Choroid plexus epithelial cell (primary cell): ENCODE data around the gene TMPRSS4.

Experiments used
- DNase-seq: peaks from one replicate; pipeline ENCODE4 v3.0.0-alpha.2; 2010; ENCODE audit warnings: low read depth
- H3K4me3 ChIP-seq: 2 replicates; pipeline ENCODE4 v1.5.1; 2011; ENCODE audit warnings: low read depth, mild to moderate bottlenecking, control low read depth, low read length, moderate library complexity
- TF ChIP-seq, protein P1 (sequence below): conservative IDR thresholded peaks from 2 replicates; pipeline ENCODE4 v1.5.1; 2011; ENCODE audit warnings: low read depth, mild to moderate bottlenecking, control low read depth, inconsistent platforms, low read length, moderate library complexity

Gene TMPRSS4

DNA sequence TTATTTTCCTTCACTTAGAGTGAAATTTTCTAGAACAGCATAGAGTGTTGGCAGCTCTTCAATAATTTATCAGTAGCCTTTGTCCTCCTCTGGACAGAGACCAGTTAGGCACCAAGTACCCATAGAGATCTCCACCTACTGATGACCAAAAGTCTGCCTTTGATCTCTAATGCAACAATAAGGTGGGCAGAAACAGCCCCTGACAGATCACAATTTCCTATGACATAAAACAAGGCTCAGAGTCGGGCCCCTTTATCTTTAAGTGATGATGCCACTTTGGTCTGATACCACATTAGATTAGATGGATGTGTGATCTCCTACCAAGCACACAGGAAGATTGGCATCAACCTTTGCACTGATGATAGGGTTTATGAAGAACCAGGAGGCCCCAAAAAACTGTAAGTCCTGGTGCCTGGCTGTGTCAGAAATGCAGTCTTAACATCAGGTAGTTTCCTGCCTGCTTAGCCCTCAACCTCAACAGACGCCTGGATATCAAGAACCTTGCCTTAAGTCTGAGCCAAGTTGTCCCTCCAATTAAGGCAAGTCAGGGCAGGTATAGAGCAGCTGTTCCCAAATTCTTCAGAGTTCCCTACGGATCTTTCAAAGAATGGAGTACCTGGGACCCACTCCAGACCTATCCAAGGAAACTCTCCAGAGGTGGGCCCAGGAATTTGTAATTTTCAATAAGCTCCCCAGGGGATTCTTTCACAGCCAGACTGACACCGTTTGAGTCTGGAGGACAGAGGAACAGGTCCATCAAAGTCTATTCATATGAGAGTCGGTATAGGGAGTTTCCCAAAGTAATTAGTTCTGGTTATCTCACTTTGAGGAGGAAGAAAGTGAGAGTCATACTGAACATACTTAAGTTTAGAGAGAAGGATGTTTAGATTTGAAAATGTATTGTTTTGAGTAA, 30.6 kb upstream of the TMPRSS4 start:
- H3K4me3 ChIP-seq, result no peak overlapping the region
- TF ChIP-seq, protein P1, sequence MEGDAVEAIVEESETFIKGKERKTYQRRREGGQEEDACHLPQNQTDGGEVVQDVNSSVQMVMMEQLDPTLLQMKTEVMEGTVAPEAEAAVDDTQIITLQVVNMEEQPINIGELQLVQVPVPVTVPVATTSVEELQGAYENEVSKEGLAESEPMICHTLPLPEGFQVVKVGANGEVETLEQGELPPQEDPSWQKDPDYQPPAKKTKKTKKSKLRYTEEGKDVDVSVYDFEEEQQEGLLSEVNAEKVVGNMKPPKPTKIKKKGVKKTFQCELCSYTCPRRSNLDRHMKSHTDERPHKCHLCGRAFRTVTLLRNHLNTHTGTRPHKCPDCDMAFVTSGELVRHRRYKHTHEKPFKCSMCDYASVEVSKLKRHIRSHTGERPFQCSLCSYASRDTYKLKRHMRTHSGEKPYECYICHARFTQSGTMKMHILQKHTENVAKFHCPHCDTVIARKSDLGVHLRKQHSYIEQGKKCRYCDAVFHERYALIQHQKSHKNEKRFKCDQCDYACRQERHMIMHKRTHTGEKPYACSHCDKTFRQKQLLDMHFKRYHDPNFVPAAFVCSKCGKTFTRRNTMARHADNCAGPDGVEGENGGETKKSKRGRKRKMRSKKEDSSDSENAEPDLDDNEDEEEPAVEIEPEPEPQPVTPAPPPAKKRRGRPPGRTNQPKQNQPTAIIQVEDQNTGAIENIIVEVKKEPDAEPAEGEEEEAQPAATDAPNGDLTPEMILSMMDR, result no peak
- no peak for DNase-seq

DNA sequence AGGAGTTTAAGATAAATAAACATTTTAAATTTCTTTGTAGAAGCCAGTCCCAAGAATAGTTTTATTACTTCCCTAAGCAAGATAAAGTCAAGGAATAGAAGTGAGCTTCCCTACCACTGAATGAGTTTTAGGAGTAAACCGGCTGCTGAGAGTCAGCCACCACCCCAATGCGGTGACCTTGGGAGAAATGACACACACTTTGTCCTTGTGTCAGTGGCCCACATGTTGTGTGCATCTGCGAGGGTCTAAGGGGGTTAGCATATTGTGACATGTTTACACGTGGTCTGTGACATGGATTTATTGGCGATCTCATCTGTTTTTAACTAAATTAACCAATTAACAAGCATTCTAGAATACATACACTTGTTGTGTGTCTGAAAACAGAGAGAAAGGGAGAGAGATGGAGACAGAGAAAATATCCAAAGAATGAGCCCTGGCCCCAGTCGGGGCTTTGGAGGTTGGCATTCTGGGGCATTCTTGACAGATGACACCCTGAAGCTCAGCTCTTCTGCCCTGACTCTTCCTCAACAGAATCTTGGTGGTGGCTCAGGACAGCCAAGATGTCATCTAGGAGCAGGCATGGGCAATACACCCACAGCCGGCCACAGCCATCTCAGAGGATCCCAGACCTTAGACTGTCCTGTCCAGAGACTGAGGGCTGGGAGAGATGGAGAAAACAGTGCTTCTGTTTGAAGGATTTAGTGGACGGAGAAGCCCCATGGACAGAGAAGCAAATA, 29.7 kb upstream of the TMPRSS4 start:
- TF ChIP-seq, protein P1, result no peak
- no peak overlapping the region for H3K4me3 ChIP-seq
- DNase-seq, result no peak

DNA sequence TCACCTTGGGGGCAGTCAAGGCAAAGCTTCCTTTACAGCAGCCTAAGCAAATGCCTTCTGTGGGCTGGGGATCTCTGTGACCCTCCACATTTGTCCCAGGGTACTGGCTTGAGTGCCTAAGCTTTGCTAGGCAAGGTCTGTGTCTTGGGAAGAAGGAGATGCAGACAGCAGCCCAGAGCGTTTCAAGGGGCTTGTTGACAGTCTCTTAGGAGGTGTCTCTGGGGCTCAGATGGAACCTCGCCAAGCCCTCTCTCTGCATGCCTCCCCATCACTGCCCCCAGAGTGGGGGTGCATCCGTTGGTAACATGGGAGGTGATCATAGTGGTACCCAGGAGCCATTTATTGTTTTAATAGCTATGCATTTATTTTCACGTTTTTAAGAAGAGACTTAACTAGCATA, 29.1 kb upstream of the TMPRSS4 start:
- H3K4me3 ChIP-seq, result no peak overlapping the region
- TF ChIP-seq, protein P1, result no peak
- no peak for DNase-seq

DNA sequence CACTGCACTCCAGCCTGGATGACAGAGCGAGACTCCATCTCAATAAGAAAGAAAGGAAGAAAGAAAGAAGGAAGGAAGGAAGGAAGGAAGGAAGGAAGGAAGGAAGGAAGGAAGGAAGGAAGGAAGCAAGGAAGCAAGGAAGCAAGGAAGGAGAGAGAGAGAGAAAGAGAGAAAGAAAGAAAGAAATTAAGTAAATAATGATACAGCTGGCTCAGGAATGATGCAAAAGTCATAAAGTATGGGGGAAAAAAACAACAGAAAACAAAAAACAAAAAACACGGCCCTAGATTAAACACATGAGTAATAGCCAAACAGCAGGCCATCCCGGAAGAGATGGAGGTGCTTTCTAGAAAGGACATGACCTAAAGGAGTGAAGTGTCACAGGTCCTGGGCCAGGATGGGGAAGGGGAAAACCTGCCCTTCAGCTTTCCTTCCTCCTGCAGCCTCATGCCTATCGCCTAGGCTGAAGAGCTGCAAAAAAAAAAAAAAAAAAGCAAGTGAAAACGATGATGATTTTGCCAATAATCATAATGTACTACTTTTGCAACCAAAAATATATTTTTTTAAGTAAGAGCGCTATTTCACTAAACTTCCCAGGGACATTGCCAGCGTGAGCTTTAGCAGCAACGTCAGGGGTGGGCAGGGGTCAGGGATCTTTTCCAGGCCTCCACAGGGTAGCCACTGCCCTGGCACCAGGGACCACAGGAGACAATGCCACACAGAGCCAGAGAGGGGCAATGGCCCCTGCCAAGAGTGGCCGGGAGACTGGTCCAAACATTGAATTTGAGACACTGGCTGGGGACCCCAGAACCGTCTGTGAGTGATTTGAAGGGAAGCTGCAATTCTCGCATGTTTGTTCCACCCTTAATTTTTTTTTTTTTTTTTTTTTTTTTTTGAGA, 28.2 kb upstream of the TMPRSS4 start:
- no peak for DNase-seq
- TF ChIP-seq, protein P1, result no peak
- no peak overlapping the region for H3K4me3 ChIP-seq

DNA sequence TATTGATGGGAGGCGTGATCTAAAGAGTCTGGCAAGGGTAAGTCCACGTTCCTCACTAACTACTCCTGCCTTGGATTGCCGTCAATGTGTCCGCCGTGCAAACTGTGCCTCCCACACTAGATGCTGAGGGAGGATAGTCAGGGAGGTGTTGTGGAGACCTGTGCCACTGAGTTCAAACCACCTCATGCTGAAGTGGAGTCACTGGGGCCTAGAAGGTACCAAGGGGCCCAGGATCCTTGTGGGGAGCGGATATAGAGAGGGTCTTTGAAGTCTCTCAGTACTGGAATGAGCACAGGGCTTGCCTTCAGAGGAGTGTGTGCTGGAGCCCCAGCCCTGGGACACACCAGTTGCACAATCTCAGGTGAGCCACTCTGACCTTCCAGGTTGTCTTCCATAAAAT, 27.1 kb upstream of the TMPRSS4 start:
- TF ChIP-seq, protein P1, result no peak
- DNase-seq, result no peak
- no peak overlapping the region for H3K4me3 ChIP-seq

DNA sequence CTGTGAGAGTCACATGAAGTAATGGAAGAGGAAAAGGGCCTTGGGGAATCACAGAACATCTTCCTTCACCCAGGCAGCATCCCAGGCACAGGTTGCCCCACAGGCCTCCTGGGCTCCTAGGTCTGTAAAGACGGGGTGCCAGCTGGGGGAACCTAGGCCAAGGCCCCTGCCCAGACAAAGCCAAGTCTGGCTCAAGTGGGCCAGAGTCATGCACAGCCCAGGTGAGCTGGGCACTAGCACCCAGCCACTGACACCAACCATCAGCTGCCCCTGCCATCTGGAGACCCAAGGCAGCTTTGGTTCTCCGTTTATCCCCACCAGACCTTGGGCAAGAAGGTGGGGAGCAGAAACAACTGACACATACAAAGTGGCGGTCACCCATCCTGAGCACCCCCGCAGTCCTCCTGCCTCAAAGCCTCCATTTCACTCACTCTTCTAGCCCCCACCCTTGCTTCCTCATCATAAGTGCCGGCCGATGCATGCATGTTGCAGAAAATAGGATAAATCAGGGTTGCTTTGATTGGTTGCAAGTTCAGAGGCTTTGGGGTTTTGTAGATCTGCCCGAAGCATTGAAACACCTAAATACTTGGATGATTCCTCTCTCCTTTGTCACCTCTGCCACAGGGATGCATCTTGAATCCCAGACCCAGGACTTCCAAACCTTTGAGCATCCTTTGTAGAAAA, 26.5 kb upstream of the TMPRSS4 start:
- DNase-seq, result no peak
- TF ChIP-seq, protein P1, result no peak
- H3K4me3 ChIP-seq, result no peak overlapping the region
